HepG2 (cell line): Measurements from ENCODE around the gene MRPS5. TPM values are rescaled to one million over a fixed set of nuclear protein-coding genes. Genes with fewer than 3 reads are reported as not detected.

Source experiments
- AFF4 ChIP-seq: sonication (generic); formaldehyde crosslinking; IDR thresholded peaks from 2 replicates; pipeline ENCODE4 v1.4.0; 2020; ENCODE audit warnings: missing genetic modification reagents
- ELF3 ChIP-seq: IDR thresholded peaks from 2 replicates; pipeline ENCODE4 v1.6.1; 2016; ENCODE audit warnings: missing genetic modification reagents, missing compliant biosample characterization
- FOXO1 ChIP-seq: sonication (generic); formaldehyde crosslinking; IDR thresholded peaks from 2 replicates; pipeline ENCODE4 v1.4.0; 2020; ENCODE audit warnings: missing genetic modification reagents
- MXD1 ChIP-seq: sonication (generic); formaldehyde crosslinking; IDR thresholded peaks from 2 replicates; pipeline ENCODE4 v1.4.0; 2020; ENCODE audit warnings: mild to moderate bottlenecking, missing genetic modification reagents
- NR2F6 ChIP-seq, 2 experiments: IDR thresholded peaks; 2 replicates each; pipeline ENCODE4 v1.6.1; 2016; ENCODE audit warnings: antibody characterized with exemption in 1 of 2, mild to moderate bottlenecking in 1 of 2
- PHF20 ChIP-seq: sonication (generic); formaldehyde crosslinking; IDR thresholded peaks from 2 replicates; pipeline ENCODE4 v1.5.0; 2020; ENCODE audit warnings: mild to moderate bottlenecking, missing genetic modification reagents
- PHF21A ChIP-seq: sonication (generic); formaldehyde crosslinking; IDR thresholded peaks from 2 replicates; pipeline ENCODE4 v1.5.0; 2020; ENCODE audit warnings: mild to moderate bottlenecking, missing genetic modification reagents
- PRDM10 ChIP-seq: sonication (generic); formaldehyde crosslinking; IDR thresholded peaks from 2 replicates; pipeline ENCODE4 v1.4.0; 2020; ENCODE audit warnings: low read depth, missing genetic modification reagents
- SNAPC2 ChIP-seq: sonication (generic); formaldehyde crosslinking; IDR thresholded peaks from 2 replicates; pipeline ENCODE4 v1.8.1; 2022; ENCODE audit warnings: mild to moderate bottlenecking, missing genetic modification reagents
- TFDP1 ChIP-seq: IDR thresholded peaks from 2 replicates; pipeline ENCODE4 v1.6.1; 2016; ENCODE audit warnings: missing compliant biosample characterization, missing genetic modification reagents, borderline replicate concordance
- USF2 ChIP-seq, 2 experiments: sonication (generic) in 1 of 2; formaldehyde crosslinking in 1 of 2; IDR thresholded peaks; 2 replicates each; pipeline versions ENCODE4 v1.5.1 to v1.6.1; 2011 to 2020; ENCODE audit warnings: borderline replicate concordance in 1 of 2, low read depth in 1 of 2, low read length in 1 of 2, mild to moderate bottlenecking in 1 of 2, missing genetic modification reagents in 1 of 2, moderate library complexity in 1 of 2
- ZNF383 ChIP-seq: sonication (generic); formaldehyde crosslinking; IDR thresholded peaks from 2 replicates; pipeline ENCODE4 v1.4.0; 2020; ENCODE audit warnings: missing genetic modification reagents, mild to moderate bottlenecking, borderline replicate concordance
- ZNF572 ChIP-seq: sonication (generic); formaldehyde crosslinking; IDR thresholded peaks from 2 replicates; pipeline ENCODE4 v1.5.1; 2020; ENCODE audit warnings: mild to moderate bottlenecking, missing genetic modification reagents
- ZNF761 ChIP-seq: sonication (generic); formaldehyde crosslinking; conservative IDR thresholded peaks from 2 replicates; pipeline ENCODE4 v1.4.0; 2020; ENCODE audit warnings: mild to moderate bottlenecking, missing genetic modification reagents
- polyA plus RNA-seq, 8 experiments: library from polyadenylated mRNA; depleted of rRNA in 3 of 8; stranded (reverse) in 7 of 8; unstranded in 1 of 8; fragments of >200 nt; fragmentation: Illumina TruSeq in 4 of 8; extraction: Trizol in 4 of 8; gene quantifications; 2 replicates each; pipeline versions ENCODE4 v1.2.1 to v1.2.3, GENCODE V29; 2011 to 2016; ENCODE audit warnings: low read depth in 4 of 8, missing spikeins in 1 of 8, mixed read lengths in 1 of 8; ENCODE audit not compliant: insufficient read depth in 1 of 8
- total RNA-seq, 5 experiments: library from RNA; depleted of rRNA; stranded (reverse); fragments of >200 nt; fragmentation: Illumina TruSeq; extraction: Trizol; gene quantifications; 2 replicates each; pipeline ENCODE4 v1.2.3, GENCODE V29; 2016; ENCODE audit warnings: low read depth in 1 of 5
- TF ChIP-seq, protein P1 (sequence below): sonication (generic); formaldehyde crosslinking; IDR thresholded peaks from 2 replicates; pipeline ENCODE4 v1.4.0; 2020; ENCODE audit warnings: missing genetic modification reagents

Gene MRPS5
- total and polyA plus RNA-seq, 2 of the 13 experiments (the other 11 are each of a cell fraction or from before 2014, with no cell fraction given) = 98.8 to 134 TPM

DNA sequence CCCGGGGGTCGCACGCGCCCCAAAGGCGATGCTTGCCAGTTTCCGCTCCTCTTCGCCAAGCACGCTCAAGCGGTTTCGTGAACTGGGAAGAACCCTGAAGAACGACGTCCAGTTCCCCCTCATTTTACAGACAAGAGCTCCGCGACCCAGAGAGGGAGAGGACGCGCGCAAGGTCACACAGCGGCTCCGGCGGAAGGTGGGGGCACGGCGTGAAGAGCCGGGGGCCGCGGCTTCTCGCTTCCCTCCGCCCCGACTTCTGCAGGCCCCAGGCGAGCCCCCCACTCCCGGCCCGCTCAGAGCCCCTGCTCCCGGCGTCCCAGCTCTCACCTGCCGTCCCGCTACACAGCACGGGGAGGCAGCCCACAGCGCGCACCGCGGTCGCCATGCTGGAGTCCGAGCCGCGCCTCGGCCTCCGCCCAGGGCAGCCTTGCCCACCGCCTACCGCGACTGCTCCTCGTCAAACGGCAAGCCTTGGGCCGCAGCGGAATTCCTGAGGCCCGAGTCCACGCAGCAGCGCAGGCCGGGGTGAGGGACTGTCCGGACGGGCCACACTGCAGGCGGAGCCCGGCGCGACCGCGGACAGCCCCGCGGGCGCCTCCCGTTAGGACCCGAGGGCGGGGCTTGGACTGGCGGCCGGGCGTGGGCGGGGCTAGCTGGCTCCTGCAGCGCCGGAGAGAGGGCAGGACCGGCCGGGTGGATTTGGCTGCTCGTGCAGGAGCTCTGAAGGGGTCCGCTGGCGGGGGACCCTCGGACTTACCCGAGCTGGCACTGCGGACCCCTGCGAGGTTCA, at the start of gene MRPS5 (continued):
- TF ChIP-seq USF2 (IDR thresholded peaks at IDR 0.05; ENCODE audit: low read depth, low read length) (no peak), USF2 (CRISPR knock-in tag; IDR thresholded peaks at IDR 0.05; ENCODE audit: borderline replicate concordance) (no peak), PRDM10 (CRISPR knock-in tag) (no peak), ELF3 (peak; percentile 76), ZNF383 (CRISPR knock-in tag) (no peak), PHF20 (CRISPR knock-in tag) (peak; percentile 85), AFF4 (CRISPR knock-in tag) (0 out of 2 replicates have a peak, but pooled peaks have one; percentile 37), PHF21A (CRISPR knock-in tag) (peak; percentile 61; the same call in 1 of the 2 replicates), ZNF761 (CRISPR knock-in tag) (peak; percentile 88; the same call in 1 of the 2 replicates), MXD1 (peak; percentile 90), TFDP1 (peak; percentile 51; the same call in 1 of the 2 replicates), SNAPC2 (CRISPR knock-in tag) (peak; percentile 95), ZNF572 (CRISPR knock-in tag) (no peak), NR2F6 (IDR thresholded peaks at IDR 0.05) (no peak), NR2F6 (CRISPR knock-in tag; IDR thresholded peaks at IDR 0.05) (no peak), FOXO1 (CRISPR knock-in tag) (peak; percentile 47; the same call in 1 of the 2 replicates)
- TF ChIP-seq, protein P1, sequence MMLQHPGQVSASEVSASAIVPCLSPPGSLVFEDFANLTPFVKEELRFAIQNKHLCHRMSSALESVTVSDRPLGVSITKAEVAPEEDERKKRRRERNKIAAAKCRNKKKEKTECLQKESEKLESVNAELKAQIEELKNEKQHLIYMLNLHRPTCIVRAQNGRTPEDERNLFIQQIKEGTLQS (CRISPR knock-in tag) = peak; percentile 47; the same call in 1 of the 2 replicates
